Measurements from ENCODE around the gene PRSS2. TPM values are rescaled to one million over a fixed set of nuclear protein-coding genes. Genes with fewer than 3 reads are reported as not detected.
"Not testable (repeated sequence)": the region's sequence is repeated elsewhere in the genome, so short reads cannot be mapped to it uniquely, and the experiment has no call there.

PRSS2 gene
- total RNA-seq, 2 experiments from 2014 or later = not detected

DNA sequence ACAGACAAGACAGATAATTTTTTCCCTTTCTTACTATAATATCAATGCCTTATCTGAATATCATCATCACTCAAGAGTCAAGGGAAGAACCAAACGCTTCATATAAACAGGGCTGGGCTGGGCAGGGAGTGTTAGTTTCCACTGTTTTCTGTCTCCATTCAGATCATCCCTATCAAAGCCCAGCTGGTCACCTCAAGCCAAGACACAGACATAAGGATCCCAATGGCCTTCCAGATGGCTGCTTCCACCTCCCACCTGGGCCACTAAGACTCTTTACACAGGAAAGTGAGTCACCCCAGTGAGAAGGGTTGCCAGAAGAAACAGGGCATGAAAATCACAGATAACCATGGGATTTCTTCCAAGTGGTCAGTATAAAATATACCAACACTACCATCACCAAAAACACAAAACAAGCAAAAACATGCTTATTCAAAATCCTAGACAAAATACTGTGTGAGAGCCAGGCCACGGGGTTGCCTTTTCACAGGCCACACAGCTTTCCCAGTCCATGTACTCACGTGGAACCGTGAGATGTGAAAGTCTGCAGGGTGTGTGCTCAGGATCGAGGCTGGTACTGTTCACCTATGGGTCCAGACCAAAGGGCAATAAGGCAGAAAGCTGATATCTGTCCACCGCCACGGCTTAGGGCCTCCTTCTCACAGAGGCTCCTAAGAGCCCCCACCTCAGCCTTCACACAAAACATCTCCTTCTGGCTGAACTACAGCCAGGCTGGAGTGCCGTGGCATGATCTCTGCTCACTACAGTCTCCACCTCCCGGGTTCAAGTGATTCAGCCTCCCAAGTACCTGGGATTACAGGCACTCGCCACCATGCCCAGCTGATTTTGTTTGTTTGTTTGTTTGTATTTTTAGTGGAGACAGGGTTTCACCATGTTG, 15.8 kb upstream of the PRSS2 start:
- Mint-ChIP-seq H3K9me3 (no peaks in the 10 kb centered on the region), H3K27ac (no peak overlapping the region), H3K36me3 (ENCODE audit: low read depth) (no peaks in the 10 kb centered on the region), H3K27me3 (no peaks in the 10 kb centered on the region), H3K4me3 (no peak overlapping the region), H3K4me1 (ENCODE audit: low read depth) (no peaks in the 10 kb centered on the region)
- CTCF ChIA-PET = no interaction called here
- POLR2A ChIA-PET = no interaction called here
- TF ChIP-seq, protein P1, sequence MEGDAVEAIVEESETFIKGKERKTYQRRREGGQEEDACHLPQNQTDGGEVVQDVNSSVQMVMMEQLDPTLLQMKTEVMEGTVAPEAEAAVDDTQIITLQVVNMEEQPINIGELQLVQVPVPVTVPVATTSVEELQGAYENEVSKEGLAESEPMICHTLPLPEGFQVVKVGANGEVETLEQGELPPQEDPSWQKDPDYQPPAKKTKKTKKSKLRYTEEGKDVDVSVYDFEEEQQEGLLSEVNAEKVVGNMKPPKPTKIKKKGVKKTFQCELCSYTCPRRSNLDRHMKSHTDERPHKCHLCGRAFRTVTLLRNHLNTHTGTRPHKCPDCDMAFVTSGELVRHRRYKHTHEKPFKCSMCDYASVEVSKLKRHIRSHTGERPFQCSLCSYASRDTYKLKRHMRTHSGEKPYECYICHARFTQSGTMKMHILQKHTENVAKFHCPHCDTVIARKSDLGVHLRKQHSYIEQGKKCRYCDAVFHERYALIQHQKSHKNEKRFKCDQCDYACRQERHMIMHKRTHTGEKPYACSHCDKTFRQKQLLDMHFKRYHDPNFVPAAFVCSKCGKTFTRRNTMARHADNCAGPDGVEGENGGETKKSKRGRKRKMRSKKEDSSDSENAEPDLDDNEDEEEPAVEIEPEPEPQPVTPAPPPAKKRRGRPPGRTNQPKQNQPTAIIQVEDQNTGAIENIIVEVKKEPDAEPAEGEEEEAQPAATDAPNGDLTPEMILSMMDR (IDR thresholded peaks at IDR 0.05) = no peak
- intact Hi-C loops (cut with micrococcal nuclease) = no loop called here
- ATAC-seq (no peak), DNase-seq (no peak)

DNA sequence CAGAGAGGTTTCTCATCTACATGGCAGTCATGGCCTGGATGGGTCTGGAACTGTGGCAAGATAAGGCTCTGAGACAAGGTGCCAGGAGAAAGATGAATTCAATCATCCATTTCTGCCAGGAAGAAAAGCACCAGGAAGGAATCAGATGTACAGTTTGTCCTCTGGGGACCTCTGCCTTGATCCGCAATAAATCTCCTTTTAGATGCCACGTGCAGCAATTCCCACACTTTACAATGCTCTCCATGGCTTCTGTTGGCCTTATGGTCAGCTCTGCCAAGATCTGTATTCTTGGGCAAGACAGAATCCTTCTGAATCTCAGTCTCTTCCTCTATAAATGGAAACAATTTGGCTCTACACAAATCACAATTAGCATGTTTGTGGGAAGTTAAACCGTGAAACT, 12.5 kb upstream of the PRSS2 start:
- H3K27ac Mint-ChIP-seq; ATAC-seq; H3K36me3 Mint-ChIP-seq (ENCODE audit: low read depth); intact Hi-C loops (cut with micrococcal nuclease); DNase-seq; POLR2A ChIA-PET; H3K4me1 Mint-ChIP-seq (ENCODE audit: low read depth); H3K27me3 Mint-ChIP-seq; H3K4me3 Mint-ChIP-seq; CTCF ChIA-PET; H3K9me3 Mint-ChIP-seq: not testable (repeated sequence)

DNA sequence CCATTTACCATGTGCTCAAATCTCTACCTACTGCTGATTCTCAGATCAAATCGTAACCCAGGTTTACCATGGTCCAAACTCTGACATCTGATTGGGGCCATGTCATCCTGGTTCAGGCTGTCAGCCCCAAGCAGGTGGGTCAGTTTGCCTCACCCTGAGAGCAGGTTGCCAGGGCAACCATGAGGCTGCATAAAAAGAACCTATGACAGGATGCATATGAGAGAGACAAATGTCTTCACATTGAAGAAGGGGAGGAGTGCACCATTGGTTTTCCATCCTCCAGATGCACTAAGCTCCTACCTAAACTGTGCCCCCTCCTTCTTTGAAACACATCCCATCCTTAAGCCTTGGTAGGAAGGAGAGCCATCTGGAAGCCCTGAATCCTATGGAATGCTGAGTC, 11.3 kb upstream of the PRSS2 start:
- no peak for ATAC-seq
- H3K36me3 Mint-ChIP-seq (ENCODE audit: low read depth) = no peaks in the 10 kb centered on the region
- H3K4me1 Mint-ChIP-seq (ENCODE audit: low read depth) = no peaks in the 10 kb centered on the region
- no peak overlapping the region for H3K4me3 Mint-ChIP-seq
- no peak for DNase-seq
- intact Hi-C loops (cut with micrococcal nuclease) = no loop called here
- ChIA-PET POLR2A (no interaction called here), CTCF (no interaction called here)
- H3K27me3 Mint-ChIP-seq = no peaks in the 10 kb centered on the region
- H3K27ac Mint-ChIP-seq = no peak overlapping the region
- no peaks in the 10 kb centered on the region for H3K9me3 Mint-ChIP-seq
- TF ChIP-seq, protein P1 (IDR thresholded peaks at IDR 0.05) = no peak

DNA sequence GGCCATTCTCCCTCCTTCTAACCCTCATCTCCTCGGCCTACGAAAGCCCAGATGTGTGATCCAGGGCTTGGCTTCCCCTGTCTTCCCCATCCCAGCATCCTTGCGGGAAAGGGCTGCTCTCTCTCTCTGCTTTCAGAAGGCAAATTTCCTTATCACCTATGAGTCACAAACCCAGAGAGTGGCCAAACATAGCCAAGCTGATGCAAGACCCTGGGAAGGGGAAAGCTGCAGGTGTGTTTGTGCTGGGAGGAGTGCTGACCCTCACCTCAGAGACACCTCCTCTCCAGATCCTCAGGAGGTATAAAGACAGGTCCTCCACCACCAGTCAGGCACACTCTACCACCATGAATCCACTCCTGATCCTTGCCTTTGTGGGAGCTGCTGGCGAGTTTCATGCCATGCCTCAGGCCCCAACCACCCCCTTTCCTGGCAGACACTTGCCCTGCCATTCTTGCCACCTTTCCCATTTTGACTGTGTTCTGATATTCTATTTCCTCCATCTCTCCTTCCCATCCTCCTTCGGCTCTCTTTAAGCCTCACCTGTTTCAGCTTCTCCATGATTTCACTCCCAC, 10.6 kb upstream of the PRSS2 start:
- H3K4me1 Mint-ChIP-seq (ENCODE audit: low read depth) = no peaks in the 10 kb centered on the region
- H3K27me3 Mint-ChIP-seq = no peaks in the 10 kb centered on the region
- CTCF ChIA-PET = no interaction called here
- no peak for ATAC-seq
- TF ChIP-seq, protein P1 (IDR thresholded peaks at IDR 0.05) = no peak
- POLR2A ChIA-PET = no interaction called here
- no peak overlapping the region for H3K27ac Mint-ChIP-seq
- DNase-seq = no peak
- no peaks in the 10 kb centered on the region for H3K36me3 Mint-ChIP-seq (ENCODE audit: low read depth)
- H3K9me3 Mint-ChIP-seq = no peaks in the 10 kb centered on the region
- no peak overlapping the region for H3K4me3 Mint-ChIP-seq
- intact Hi-C loops (cut with micrococcal nuclease) = no loop called here

DNA sequence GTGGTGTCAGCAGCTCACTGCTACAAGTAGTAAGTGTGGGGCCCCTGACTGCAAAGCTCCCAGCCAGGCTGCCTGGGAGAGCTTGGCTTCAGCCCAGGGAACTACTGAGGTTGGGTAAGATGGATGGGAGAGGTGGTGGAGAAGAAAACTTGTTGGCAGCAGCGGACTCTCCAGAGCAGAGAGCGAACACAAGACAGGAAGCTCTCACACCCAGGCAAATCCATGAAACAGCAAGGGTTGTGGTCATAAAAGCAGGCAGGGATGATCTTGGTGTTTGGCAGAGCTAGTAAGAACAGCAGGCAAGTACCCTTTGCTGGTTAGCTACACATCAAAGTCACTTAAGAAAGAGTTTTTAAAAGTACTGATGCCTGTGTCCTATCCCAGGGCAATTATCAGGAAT, 9.2 kb upstream of the PRSS2 start:
- H3K27me3 Mint-ChIP-seq; H3K36me3 Mint-ChIP-seq (ENCODE audit: low read depth); H3K4me1 Mint-ChIP-seq (ENCODE audit: low read depth); H3K9me3 Mint-ChIP-seq; CTCF ChIA-PET; H3K4me3 Mint-ChIP-seq; POLR2A ChIA-PET; ATAC-seq; intact Hi-C loops (cut with micrococcal nuclease); H3K27ac Mint-ChIP-seq; DNase-seq: not testable (repeated sequence)

DNA sequence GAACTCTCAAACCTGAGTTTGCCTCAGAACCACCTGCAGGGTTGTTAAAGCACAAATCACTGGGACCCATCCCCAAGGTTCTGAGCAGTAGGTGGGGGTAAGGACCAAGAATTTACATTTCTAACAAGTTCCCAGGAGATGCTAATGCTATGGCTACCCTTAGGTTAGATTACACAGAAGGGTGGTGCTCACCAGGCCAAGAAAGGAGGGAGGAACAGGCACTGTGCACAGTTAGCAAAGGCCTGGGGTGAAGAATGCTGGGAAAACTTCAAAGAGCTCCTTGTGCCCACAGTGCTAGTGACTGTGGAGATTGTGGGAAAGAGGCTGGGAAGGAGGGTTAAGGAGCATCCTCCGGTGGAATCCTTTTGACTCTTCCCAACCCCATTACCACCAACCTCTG, 8.7 kb upstream of the PRSS2 start:
- Mint-ChIP-seq H3K27ac (no peak overlapping the region), H3K27me3 (no peaks in the 10 kb centered on the region), H3K4me1 (ENCODE audit: low read depth) (no peaks in the 10 kb centered on the region), H3K36me3 (ENCODE audit: low read depth) (no peaks in the 10 kb centered on the region), H3K4me3 (no peak overlapping the region), H3K9me3 (no peaks in the 10 kb centered on the region)
- DNase-seq (no peak), ATAC-seq (no peak)
- TF ChIP-seq, protein P1 (IDR thresholded peaks at IDR 0.05) = no peak
- ChIA-PET CTCF (no interaction called here), POLR2A (no interaction called here)
- intact Hi-C loops (cut with micrococcal nuclease) = no loop called here
